GM21529 (cell line): ENCODE results near the gene GFRA4.
A peak's percentile ranks its signal among the peaks of the same experiment; 100 is the strongest.

ENCODE experiments used
- ATAC-seq: cut with Tn5 transposase; IDR thresholded peaks from one replicate; pipeline ENCODE4 v1.9.1; 2021; ENCODE audit not compliant: unreplicated experiment

The GFRA4 gene

DNA sequence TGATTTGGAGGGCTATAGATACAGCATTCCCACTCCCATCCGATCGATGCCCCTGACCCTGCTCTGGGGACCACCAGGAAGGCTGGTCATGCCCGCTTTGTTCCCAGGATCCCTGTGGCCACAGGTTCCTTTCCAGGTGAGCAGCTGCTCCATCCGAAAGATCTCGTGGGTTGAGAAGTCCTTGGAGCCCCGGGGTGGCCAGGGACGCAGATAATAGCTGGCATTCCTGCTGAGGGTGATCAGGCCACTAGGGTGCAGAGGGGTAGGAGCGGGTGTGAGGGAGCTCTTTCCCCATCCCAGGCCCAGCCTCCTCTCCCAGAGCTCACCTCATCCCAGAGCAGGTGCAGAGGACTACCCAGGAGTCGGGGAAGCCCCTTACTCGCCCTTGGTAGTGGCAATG, 11.2 kb upstream of the GFRA4 start:
- no peak for ATAC-seq

DNA sequence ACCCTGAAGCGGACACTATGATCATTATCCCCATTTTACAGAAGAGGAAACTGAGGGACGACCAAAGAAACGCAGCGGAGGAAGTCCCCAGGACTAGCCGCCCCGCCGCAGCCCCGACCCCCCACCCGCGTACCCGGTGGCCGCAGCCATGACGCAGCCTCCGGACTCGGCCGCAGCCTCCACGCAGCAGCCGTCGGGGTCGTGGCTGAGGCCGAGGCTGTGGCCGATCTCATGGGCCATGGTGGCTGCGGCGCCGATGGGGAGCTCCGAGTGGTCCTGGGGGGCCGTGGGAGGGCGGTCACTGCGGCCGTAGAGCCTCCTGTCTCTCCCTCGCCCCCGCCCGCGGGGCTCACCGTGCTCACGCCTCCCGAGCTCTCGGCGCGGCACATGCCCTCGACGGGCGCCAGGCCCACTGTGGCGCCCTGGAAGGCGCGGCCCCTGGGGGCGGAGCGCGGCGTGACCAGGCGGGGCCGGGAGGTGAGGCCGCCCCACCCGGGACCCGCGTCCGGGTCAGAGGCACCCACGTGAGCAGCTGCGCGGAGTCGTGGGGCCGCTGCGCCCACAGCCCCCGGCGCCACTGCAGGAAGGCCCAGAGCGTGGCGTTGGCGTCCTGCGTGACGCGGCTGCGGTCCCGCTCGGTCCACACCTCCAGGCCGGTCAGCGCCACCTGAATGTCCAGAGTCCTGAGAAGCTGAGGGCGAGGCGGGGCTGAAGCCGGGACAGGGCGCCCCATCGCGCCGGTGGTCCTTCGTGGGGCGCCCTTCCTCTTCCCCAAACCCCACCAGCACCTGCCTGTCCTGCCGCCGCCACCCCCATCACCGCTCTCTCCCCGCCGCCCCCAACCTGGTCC, 10.2 kb upstream of the GFRA4 start:
- ATAC-seq: no peak

DNA sequence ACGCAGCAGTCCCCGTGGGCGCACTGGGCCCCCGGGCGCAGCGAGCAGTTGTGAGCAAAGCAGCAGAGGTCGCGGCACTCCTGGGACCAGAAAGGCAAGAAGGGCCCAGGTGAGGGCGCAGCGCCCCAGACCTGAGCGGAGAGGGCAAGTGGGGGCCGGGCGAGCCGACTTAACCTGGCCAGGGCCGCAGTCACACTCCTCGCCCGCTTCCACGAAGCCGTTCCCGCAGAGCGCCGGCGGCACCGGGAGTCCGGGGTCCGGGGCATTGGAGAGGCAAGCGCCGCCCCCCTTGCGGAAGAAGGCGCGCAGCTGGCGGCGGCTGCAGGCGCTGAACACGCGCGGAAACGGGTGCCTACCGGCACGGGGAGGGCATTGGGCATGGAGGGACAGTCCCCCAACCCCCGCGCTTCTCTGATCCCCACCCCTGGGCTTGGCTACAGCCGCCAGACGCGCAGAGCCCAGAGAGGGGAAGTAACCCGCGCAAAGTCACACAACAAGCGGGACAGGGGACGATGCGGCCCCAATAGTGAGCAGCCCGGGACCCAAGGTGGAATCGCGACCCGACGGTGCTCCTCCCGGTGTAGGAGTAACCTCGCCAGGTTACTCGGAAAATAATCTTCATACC, 9.5 kb upstream of the GFRA4 start:
- no peak for ATAC-seq

DNA sequence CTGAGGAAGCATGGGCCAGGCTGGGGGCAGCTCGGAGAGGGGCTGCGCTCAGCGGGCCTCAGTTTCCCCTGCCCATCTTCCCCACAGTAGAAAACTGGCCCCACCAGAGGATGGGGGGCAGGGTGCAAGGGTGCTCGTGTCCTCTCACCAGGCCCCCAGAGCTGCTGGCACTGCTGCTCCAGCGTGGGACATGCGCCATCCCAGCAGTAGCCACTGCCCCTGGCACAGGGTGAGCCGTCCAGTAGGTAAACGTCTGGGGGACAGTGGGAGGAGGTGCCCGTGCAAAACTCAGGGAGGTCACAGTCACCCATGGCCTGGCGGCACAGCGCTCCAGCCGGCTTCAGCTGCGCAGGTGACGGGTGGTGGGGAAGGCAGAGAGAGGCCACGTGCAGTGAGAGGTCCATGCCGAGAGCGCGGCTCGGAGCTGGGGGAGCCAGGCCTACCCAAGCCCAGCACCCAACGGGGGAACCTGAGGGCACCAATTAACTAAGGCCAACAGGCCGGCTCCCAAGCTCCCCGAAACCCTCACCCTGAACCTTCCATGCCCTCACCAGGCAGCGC, 8.9 kb upstream of the GFRA4 start:
- no peak for ATAC-seq

DNA sequence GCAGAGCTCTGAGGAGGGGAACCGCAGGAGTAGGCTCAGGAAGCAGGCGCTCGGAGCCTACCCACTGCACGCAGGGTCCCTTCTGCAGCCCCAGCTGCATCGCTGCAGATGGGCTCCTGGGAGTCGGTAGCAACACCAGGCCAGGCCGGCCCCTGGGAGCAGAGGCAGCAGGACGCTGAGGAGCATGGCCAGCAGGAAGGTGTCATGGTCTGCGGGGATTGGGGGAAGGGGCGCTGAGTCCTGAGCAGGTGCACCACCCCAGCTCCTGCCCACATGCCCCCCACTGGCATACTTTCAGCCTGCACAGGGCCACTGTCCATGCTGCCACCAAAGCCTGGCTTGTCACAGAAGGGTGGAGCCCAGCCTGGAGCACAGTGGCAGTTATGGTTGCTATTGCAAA, 7.7 kb upstream of the GFRA4 start:
- ATAC-seq: no peak

DNA sequence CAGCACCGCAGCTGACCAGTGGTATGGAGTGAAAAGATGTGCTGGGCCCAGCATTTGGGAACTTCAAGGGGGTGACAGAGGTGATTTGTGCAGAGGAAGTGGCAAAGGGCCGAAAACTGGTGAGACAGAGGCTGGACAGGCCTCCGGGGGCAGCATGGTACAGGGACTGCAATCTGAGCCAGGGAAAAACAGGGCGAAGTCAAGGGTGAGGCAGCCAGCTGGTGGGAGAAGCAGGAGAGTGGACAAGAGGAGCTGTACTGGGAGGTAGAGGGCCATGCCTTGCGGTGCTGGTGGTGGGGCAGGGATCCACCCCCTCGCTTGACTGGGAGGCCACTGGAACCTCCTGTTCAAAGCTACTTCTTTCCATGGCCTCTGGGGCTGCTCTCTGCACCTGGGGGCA, 7.3 kb upstream of the GFRA4 start:
- no peak for ATAC-seq

DNA sequence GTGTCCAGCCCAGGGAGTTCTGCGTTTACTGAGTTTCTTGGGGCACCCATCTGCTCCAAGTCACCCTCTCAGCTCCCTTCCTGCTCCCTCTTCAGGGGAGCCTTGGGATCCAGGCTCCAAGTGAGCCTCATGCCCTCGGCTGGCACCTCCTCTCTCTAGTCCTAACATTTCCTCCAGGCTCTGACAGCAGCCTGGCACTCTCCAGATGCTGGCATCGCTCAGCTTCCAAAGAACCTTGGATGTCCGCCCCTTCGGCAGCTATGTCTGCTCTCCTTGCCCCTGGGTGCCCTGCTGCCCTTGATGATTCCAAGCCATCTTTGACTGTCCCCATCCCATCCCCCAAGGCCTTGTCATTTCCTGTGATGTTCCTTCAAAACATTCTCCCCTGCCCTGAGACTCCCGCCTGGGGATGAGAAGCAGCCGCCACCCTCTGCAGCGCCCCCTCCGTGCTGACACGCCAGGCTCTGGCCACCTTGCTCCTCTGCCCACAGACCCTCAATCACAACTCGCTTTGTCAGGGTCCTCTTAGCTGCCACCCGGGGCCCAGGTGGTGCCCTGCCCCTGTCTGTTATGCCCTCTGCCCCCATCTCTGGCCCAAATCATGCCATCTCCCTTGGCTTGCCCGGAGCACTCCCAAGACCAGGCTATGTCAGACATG, 6.6 kb upstream of the GFRA4 start:
- ATAC-seq: no peak

DNA sequence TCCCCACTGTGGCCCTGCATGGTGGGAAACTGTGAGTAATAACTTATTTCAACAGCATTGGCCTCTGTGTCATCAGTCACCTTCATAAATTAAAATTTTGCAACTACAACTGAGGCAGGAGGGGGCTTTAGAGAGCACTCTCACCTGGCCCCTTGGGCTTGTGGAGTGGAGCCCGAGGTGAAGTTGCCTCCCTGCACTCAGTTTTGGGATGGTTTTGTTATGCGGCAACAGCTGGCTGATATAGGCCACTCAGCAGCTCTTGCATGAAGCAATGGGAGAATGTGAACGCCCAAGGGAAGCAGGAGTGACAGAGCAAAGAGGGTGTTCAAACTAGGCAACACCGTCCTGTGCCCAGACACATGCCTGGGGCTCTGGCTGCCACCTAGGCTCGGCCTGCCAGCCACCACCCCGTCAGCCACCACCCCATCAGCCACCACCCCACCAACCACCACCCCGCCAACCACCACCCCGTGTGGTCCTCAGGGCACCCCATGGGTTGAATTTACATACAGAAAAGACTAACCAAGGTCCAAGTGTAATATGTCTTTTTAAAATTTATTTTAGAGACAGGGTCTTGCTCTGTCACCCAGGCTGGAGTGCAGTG, 4.3 kb upstream of the GFRA4 start:
- ATAC-seq: no peak

DNA sequence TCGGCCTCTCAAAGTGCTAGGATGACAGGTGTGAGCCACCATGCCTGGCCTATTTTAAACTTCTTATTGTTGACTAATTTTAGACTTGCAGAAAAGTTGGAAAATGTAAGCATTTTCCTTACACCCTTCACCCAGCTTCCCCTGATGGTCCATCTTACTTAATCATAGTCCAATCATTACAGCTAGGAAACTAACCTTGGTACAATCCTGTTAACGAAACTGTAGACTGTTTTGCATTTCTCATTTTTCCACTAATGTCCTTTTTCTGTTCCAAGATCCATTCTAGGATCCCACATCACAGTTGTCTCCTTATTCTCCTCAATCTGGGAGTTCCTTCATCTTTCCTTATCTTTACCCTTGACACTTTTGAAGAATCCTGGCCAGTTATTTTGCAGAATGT, 659 bp upstream of the GFRA4 start:
- no peak for ATAC-seq

DNA sequence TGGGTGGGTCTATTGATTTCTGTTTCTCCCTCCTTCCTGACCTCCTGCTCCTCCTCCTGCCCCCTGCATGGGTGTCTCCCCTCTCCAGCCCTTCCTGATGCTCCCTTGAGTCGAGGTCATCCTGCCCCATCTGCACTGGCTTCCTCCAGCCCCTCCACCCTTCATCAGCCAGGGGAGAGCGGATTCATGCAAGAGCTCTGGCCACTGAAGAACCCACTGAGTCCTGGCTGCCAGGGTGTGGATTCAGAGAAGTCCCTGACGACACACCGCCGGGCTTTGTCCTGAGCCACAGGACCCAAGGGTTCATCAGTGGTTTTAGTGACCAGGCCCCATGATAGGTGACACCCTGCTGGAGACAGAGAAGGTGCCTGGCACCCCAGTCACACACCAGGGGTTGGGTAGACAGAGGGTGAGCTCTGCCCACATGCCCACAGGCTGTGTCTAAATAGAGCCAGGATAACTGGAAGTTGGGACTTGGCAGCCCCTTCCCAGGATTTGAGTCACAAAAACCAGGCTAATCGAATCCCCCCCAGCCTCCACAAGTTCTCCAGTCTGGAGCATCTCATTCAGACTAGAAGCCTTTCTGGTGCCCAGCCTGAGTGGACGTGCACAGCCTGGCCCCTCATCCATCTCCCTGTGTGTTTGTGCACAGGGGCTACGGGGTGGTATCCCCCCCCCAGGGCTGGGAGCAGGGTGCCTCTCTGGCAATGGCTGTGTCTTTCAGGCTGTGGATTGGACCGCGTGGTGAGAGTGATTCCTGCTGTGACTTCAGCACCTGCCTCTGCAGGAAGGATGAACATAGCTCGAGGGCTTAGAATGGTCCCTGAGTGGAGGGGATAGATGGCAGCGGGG, 1.2 kb downstream of the GFRA4 start:
- ATAC-seq: no peak

DNA sequence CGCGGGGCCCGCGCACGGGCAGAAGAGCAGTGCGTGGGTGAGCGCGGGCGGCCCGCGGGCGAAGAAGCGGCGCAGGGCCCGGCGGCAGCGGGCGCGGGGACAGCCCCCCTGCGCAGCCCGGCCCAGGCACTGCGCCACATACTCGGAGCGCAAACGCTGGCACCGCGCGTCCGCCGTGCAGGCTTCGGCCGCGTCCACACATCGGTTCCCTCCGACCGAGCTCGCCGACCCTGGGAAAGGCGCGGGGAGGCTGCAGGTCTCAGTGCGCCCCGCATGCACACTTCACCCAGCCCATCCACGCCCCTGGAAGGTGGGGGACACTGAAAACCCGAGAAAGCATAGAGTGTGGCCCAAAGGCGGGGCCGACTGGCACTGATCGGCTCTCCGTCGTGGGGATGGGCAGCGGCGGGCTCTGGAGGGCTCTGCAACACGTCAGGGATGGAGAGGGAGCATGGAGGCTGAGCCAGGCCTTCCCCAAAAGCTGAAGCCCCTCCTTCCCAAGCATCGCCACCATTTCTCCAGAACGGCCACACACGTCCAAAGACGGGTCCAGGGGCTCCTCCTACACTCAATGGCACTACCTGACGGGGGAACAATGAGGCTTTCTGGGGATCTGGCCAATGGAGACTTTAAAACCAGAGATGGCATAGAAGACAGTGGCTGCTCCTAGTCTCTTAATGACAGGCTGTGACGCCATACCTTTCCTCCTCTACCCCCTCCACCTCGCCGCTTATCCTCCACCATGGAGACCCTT, 2.0 kb downstream of the GFRA4 start:
- no peak for ATAC-seq

DNA sequence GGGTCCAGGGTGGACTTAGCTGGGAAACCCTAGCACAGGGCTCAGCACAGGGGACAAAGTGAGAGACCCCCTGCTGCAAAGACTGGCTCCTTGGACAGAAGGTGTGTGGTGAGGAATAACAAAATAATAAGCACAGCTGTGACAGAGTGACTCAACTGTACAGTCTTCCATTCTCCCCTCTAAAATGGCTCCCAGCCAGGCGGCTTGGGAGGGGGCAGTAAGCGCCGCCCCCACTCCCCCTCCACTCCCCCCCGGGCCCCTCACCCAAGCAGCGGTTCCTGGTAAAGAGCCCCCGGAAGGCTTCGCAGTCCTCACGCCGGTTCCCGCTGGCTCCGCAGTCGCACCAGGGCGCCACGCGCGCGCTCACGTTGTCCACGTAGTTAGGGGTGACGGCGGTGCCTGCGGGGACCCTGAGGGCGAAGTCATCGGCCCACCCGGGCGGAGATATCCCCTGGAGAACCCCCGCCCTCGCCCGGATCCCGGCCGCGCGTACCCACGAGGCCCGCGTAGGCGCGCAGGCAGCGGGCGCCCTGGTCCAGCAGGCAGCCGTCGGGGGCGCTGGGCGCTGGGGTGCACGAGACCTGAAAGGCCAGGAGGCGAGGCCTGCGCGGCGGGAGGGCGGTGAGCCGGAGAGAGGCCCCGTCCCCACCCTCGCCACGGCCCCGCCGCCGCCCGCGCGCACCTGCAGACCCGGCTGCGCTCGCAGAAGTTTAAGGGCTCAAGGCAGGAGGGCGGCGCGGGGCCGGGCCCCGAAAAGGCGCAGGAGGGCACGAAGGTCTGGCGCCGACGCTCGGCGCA, 2.7 kb downstream of the GFRA4 start:
- ATAC-seq: no peak

DNA sequence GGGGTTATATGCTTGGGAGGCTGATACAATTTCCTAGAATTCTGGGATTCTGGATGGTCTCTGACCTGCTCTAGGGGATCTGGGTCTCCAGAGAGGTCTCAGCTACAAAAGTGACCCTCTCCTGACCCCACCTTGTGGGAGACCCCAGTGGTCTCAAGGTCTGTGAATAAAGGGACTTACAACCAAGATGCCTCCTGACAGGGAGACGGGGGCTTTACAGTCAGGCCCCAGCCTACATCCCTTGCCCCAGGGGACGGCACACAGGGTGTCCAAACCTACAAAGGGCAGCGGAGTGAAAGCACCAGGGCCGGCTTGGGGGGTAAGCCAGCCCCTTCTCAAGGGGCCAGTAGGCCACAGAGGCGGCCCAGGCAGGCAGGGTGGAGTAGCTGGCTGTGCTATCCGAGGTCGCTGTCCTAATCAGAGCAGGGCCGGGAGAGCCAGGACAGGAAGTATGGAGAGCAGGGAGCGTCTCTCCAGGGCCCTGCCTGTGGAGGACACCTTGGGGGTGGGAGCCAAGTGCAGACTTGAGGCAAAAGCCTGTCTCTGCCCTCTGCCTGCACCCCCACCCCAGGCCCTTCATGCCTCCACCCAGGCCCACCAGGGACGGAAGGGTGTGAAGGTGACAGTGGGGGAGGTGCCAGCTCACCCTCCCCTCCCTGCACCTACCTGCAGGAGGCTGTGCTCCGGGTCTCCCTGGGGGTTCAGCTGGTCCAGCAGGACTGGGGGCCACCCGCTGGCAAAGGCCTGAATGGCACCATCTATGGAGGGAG, 3.5 kb downstream of the GFRA4 start:
- no peak for ATAC-seq

DNA sequence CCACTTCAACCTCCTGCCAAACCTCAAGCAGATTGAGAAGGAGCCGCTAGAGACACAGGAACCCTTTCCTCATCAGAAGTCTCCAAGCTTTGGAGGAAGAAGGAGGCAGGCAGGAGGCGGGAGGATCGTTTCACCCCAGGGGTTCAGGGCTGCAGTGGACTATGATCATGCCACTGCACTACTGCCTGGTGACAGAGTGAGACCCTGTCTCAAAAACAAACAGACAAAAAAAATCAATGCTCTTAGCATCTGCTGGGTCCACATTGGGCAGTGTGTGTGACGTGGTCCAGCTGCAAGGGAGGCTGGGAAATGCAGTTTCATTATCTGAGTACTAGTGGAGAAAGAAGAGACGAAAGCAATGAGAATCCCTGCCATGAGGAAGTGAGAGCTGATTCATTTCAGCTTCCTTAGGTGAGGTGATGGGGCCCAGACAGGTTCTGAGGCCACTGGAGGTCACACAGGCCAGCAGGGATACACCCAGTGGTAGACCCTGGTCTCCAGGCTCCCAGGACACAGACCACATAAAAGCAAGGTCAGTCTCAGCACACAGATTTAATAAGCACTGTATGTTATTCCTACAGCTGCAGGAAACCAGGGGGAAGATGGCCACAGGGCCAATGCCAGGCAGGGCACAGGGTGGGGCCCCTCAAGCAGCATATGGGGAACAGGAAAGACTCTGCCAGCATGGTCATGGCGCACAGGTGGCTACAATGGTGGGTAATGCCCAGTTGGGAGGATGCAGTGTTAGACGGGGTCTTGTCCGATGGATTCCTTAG, 4.3 kb downstream of the GFRA4 start:
- peak; percentile 98 for ATAC-seq

DNA sequence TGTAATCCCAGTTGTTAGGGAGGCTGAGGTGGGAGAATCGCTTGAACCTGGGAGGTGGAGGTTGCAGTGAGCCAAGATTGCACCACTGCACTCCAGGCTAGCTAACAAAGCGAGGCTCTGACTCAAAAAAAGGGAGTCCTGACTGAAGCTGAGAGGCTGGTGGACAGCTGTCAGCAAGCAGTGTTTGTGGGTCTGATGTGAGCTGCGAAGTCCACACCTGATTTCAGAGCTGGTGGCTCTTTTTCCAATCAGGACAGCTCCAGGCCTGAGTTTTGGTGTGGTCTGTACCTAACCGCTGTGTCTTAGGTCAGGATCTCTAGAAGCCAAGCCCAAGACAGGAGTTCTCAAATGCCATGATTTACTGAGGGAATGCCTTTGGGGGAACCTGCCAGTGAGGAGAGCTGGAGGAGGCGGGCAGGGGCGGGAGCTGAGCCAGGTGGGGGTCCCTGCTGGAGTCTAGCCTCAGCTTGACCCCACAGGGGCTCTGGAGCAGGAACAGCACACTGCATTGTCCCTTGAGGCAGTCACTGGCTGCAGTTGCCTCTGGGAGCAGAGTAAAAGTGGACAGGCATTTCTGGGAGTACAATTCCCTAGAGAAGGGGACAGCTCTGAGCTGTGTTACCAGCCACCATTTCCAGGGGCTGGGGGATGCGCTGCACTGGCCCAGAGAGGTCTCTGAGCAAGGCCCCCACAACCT, 5.0 kb downstream of the GFRA4 start:
- no peak for ATAC-seq

DNA sequence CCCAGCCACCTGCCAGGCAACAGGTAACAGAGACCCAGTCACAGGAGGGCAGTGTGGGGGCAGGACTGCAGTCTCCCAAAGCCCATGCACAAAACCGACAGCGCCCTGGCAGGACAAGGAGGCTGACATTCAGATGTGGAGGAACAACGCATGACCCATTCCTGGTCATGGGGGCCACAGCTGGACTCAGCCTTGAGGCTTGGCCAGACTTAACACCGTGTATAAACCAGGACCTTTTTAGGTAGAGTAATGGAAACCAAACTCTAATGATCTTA, 8.1 kb downstream of the GFRA4 start:
- ATAC-seq: no peak
